GM12864 (cell line): Measurements from ENCODE around the gene APOBEC2.

Source experiments
- DNase-seq: peaks from one replicate; pipeline ENCODE4 v3.0.0-alpha.2; 2011; ENCODE audit warnings: low read depth
- H3K4me3 ChIP-seq: 2 replicates; pipeline ENCODE4 v1.5.1; 2011; ENCODE audit warnings: mild to moderate bottlenecking, low read depth, low read length, control low read depth
- TF ChIP-seq, protein P1 (sequence below): IDR thresholded peaks from 2 replicates; pipeline ENCODE4 v1.5.1; 2011; ENCODE audit warnings: low read depth, mild to moderate bottlenecking, moderate library complexity, low read length, control low read depth, inconsistent platforms; ENCODE audit errors: missing control alignments

APOBEC2 gene

GRCh38 chr6:41038205-41038604 is 14.8 kb upstream of the APOBEC2 start:
- no peak for DNase-seq
- H3K4me3 ChIP-seq = no peak overlapping the region
- TF ChIP-seq, protein P1, sequence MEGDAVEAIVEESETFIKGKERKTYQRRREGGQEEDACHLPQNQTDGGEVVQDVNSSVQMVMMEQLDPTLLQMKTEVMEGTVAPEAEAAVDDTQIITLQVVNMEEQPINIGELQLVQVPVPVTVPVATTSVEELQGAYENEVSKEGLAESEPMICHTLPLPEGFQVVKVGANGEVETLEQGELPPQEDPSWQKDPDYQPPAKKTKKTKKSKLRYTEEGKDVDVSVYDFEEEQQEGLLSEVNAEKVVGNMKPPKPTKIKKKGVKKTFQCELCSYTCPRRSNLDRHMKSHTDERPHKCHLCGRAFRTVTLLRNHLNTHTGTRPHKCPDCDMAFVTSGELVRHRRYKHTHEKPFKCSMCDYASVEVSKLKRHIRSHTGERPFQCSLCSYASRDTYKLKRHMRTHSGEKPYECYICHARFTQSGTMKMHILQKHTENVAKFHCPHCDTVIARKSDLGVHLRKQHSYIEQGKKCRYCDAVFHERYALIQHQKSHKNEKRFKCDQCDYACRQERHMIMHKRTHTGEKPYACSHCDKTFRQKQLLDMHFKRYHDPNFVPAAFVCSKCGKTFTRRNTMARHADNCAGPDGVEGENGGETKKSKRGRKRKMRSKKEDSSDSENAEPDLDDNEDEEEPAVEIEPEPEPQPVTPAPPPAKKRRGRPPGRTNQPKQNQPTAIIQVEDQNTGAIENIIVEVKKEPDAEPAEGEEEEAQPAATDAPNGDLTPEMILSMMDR = no peak

DNA sequence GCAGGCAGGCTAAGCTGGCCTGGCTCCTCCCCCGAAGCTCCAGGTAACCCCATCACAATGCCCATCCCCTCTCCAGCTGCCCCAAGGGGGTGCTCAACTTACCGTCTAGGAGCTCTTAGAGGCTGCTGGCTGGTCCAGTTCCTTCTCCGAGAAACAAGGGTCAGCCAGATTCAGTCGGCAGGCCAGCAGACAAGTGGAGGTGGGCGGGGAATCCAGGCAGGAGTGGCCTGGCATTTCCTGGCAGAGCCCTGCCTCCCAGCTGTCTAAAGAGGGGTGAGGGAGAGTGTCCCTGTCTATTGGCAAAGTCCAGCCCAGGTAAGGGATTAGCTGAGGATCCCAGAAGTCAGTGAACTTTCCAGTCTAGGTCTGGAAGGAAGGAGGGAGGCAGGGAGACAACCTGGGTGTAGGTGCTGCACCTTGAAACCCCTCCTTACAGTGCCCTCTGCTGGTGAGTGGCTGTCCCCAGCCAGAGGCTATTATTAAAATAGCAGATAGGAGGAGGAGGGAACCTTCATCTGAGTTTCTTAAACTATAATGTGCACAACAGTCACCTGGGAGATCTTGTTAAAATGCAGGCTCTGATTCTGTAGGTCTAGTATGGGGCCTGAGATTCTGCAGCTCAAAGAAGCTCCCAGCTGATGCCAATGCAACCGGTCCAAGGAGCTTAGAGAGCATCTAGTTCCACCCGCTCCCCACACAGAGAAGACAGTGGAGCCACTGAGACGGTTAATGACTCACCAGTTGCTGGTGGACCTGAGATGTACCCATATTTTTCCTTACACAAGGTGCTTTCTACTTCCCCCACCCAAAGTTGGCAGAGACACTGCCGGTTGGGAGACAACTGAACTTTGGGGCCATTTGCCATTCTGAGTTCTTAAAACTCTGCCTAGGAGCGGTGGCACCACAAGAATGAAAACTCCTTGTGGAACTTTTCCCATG is 13.7 kb upstream of the APOBEC2 start, which contains the start of gene UNC5CL:
UNC5CL (minus strand) TSS at position 162 of the 939 bp plus-strand sequence. CDS start 4,147 bp downstream, outside the sequence.
- no peak within 1 kb of the TSS for H3K4me3 ChIP-seq
- TF ChIP-seq, protein P1 = peak; percentile 88
- no peak for DNase-seq

- no peak for DNase-seq
- H3K4me3 ChIP-seq = no peak overlapping the region
- TF ChIP-seq, protein P1 = no peak
These were observed 12.7 kb upstream of the APOBEC2 start for GRCh38 chr6:41040101-41040939.

DNA sequence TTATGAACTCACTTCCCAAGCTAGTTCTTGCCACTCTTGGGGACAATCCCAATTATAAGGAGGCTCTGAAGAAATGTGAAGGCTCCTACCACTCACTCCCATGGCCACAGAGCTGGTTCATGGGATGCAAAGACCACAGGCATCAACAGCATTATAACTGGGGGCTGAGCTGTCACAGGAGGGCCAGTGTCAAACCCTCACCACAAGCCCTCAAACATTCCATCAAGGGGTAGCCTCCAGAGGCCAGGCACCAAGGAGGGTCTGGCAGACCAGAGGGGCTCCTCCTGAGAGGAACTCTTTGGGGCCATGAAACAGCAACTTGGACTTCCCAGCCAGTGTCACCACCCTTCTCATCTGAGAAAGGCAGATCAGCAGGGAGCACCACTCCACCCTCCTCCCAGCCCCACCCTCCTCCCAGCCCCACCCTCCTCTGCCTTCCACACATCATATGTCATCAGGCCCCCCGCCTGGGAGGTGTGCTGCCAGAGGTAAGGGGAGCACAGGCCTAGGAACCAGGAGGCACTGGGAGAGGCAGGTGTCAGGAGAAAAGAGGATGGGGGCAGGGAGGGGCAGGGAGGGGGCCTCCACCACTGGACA is 12.0 kb upstream of the APOBEC2 start:
- no peak for DNase-seq
- no peak overlapping the region for H3K4me3 ChIP-seq
- TF ChIP-seq, protein P1 = no peak

GRCh38 chr6:41042226-41043055 is 10.6 kb upstream of the APOBEC2 start, which contains the start of gene TSPO2:
Gene TSPO2, plus strand, starts transcription at chr6:41042467. Its CDS starts 519 bp downstream, at chr6:41042986.
- TF ChIP-seq, protein P1 = no peak
- H3K4me3 ChIP-seq = no peak within 1 kb of the TSS
- DNase-seq = no peak

DNA sequence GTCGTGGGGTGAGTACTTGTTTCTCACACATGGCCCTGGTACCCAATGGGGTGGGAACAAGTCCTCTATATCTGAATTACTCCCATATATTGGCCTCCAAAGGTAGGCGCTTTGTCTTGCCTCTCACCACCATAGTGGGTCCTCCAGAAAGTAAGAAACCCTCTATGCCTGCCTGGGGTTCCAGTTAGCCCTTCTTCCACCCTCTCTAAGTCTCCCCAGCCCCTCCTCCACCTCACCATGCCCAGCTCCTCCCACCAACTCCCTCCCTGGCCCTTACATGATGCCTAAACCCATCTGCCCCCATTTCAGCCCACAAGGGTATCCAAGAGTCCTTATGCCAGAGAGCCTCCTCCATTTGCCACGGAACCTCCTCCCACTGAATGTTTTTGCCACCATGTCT is 9.9 kb upstream of the APOBEC2 start:
- no peak overlapping the region for H3K4me3 ChIP-seq
- TF ChIP-seq, protein P1 = no peak
- DNase-seq = no peak
